GM12865 (cell line): ENCODE results near the gene CLEC4D.

ENCODE experiments used
- DNase-seq: peaks from one replicate; pipeline ENCODE4 v3.0.0; 2010; ENCODE audit warnings: low read depth
- H3K4me3 ChIP-seq: 2 replicates; pipeline ENCODE4 v1.5.1; 2011; ENCODE audit warnings: mild to moderate bottlenecking, low read depth, low read length, control low read depth
- TF ChIP-seq, protein P1 (sequence below): IDR thresholded peaks from 2 replicates; pipeline ENCODE4 v1.5.1; 2011; ENCODE audit warnings: low read length, control low read depth, low read depth, inconsistent platforms; ENCODE audit not compliant: insufficient read depth; ENCODE audit errors: missing control alignments

The CLEC4D gene

DNA sequence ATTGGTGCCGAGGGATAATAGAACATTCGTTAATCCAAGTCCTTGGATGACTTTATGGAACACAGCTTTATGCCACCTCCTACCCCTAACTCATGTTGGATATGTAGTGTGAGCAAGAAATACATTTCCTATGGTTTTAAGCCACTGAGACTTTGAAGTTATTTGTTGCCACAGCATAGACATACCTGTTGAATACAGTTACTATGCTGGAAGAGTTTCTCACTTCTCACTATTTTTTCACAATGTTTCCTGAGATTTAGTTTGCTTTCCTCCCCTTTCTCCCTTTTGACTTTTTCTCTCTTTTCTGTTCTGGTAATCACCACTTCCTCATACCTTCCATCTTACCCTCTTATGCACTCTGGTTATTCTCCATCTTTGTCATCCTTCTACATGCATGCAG lies 34.9 kb downstream of the CLEC4D start:
- H3K4me3 ChIP-seq, result no peak overlapping the region
- TF ChIP-seq, protein P1, sequence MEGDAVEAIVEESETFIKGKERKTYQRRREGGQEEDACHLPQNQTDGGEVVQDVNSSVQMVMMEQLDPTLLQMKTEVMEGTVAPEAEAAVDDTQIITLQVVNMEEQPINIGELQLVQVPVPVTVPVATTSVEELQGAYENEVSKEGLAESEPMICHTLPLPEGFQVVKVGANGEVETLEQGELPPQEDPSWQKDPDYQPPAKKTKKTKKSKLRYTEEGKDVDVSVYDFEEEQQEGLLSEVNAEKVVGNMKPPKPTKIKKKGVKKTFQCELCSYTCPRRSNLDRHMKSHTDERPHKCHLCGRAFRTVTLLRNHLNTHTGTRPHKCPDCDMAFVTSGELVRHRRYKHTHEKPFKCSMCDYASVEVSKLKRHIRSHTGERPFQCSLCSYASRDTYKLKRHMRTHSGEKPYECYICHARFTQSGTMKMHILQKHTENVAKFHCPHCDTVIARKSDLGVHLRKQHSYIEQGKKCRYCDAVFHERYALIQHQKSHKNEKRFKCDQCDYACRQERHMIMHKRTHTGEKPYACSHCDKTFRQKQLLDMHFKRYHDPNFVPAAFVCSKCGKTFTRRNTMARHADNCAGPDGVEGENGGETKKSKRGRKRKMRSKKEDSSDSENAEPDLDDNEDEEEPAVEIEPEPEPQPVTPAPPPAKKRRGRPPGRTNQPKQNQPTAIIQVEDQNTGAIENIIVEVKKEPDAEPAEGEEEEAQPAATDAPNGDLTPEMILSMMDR, result no peak
- DNase-seq, result no peak

DNA sequence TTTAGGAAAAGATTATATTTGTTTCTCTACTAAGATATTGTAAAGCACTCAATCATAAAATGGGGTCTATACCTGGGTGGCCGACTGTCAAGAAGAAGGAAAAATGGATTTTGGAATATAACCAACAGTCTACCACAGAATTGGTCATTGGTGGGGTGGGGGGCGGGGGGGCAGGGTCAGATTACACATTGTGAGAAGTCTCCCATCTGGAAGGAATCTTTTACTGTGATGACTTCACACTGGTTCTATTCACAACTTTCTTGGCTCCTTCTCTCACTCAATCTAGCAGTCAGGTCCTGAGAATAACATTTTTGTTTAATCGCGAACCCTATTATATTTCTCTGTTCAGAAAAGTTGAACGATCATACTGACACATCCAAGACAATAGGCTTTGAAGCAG lies 36.1 kb downstream of the CLEC4D start:
- DNase-seq, result no peak
- TF ChIP-seq, protein P1, result no peak
- no peak overlapping the region for H3K4me3 ChIP-seq

DNA sequence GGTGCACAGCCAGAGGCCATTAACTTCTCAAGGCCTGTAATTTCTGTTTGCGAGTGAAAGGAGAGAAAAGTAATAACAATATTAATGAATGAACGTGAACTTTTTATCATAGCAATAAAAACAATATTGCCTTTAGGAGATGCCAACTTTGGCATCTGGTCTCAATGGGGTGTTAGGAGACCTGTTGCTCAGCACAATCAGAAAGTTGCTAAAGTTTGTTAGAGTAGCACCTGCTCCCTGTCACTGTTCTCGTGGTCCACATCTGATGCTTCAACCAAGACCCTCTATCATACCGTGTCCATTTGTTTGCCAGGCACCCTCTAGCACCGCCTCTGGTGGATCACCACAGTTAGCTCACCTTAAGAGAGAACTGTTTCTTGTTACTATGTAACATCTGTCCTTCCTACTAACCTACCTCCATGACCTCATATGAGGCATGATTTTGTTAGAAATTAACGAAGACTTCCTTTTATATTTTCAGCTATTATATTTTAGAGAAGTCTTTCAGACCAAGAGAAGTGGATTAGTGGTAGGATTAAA lies 39.9 kb downstream of the CLEC4D start:
- TF ChIP-seq, protein P1, result no peak

DNA sequence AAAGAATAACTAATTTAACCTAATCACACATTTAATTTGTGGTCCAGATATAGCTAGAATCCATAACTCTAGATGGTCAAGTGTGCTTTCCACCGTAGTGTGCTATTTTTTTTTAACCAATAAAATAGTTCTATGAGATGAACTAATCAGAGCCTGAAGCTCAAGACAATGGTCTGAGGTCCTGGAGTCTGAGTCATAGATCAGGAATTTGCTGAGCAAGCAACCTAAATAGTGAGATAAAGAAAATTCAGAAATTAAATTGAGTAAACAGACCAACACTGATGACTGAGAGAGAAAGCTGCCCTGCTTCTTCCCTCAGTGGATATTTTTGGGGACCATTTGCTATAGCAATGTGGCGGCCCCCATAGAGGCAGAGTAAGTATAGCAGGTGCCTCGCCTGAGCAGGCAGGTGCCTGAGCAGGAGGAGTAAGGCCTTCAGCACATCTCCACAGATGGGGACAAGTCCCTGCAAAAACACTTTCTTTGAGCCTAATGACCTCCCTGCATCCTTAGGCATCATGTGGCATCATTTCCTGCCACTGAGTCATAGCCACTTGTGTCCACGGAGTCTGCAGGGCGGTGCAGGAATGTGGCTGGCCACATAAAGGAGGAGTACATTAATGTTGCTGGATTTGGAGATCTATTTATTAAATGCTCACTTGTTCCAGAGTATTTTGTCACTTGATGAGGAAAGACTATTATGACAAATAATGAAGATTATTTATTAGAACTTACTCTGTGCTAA lies 41.3 kb downstream of the CLEC4D start:
- TF ChIP-seq, protein P1, result no peak
- DNase-seq, result no peak
- no peak overlapping the region for H3K4me3 ChIP-seq

More for the DNA sequence above, 39.9 kb downstream of the CLEC4D start:
- H3K4me3 ChIP-seq, result no peak overlapping the region
- DNase-seq, result no peak

DNA sequence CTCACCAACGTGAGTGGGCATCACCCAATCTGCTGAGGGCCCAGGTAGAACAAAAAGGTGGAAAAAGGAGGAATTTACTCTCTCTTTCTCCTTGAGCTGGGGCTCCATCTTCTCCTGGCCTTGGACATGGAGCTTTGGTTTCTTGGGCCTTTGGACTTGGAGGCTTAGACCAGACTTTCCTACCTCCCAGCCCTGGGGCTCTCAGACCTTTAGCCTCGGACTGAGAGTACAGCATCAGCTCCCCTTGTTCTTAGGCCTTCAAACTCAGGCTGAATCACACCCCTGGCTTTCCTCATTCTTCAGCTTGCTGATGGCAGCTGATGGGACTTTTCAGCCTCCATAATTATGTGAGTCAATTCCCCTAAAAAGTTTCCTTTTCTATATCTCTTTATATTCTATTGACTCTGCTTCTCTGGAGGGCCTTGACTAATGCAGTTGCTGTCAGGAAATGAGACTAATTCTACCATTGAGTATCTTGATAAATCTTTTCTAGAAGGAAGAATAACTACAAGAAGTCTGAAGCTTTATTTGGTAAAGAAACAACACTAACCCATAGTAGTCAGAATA lies 43.3 kb downstream of the CLEC4D start:
- H3K4me3 ChIP-seq, result no peak overlapping the region
- TF ChIP-seq, protein P1, result no peak
- DNase-seq, result no peak

DNA sequence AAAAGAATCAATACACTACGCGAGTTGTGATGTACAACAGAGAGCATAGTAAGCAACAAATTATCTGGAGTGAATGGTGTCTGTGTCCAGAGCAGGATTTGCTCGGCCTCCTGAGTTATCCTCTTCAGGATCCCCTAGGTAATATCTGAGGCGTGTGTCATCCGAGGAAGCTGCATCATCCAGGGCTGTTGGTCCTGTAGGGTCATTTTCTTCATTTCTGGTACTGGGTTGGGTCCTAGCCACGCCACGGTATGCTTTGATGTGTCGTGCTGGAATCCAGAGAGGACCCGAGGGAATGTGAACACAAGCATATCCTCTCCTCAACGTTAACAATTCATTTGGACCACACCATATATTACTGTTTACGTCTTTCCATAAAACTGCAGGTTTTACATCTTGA lies 46.4 kb downstream of the CLEC4D start:
- DNase-seq, result no peak
- TF ChIP-seq, protein P1, result no peak
- H3K4me3 ChIP-seq, result no peak overlapping the region
